ENCODE results near the gene IL5RA. TPM values are rescaled to one million over a fixed set of nuclear protein-coding genes. Genes with fewer than 3 reads are reported as not detected.

Gene IL5RA
- total RNA-seq, 4 donors from 2014 or later = 0.59 TPM; not detected in 3

DNA sequence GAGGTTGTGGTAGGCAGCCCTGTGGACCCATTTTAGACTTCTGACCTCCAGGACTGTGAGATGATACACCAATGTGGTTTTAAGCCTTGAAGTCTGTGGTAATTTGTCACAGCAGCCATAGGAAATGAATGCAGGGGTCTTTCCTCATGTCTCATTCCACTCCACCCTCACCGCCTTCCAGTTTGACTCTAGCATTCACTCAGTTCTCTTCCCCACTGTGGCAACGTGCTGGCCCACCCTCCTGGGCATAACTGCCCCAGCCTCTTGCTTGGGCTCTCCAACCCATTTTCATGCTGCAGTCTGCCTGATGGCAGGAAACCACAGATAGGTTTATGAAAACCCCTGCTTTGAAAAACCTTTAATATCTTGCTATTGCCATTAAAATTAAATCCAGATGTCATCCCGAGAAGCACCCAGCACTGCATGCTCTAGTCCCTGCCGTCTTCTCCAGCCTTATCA is 9.2 kb upstream of the IL5RA start:
- no peaks in the 10 kb centered on the region for H3K36me3 ChIP-seq
- H3K4me3 ChIP-seq = no peak overlapping the region
- no peaks in the 10 kb centered on the region for H3K4me1 ChIP-seq
- no peak for DNase-seq (ENCODE audit: low spot score in 2 of 2)
- H3K9me3 ChIP-seq = no peaks in the 10 kb centered on the region
- no peak overlapping the region for H3K27ac ChIP-seq
- no peaks in the 10 kb centered on the region for H3K27me3 ChIP-seq
- TF ChIP-seq POLR2A (IDR thresholded peaks at IDR 0.05) = no peak
- TF ChIP-seq CTCF (IDR thresholded peaks at IDR 0.05) = no peak
- TF ChIP-seq EP300 (IDR thresholded peaks at IDR 0.05) = no peak
- WGBS, 2 donors = 65 to 73% methylated on average over 4 of the region's 4 CpGs

- H3K36me3 ChIP-seq = no peaks in the 10 kb centered on the region
- H3K27me3 ChIP-seq = no peaks in the 10 kb centered on the region
- H3K4me3 ChIP-seq = no peak overlapping the region
- 69 to 73% methylated on average over 2 of the region's 2 CpGs for WGBS, 2 donors
- no peak for TF ChIP-seq EP300 (IDR thresholded peaks at IDR 0.05)
- TF ChIP-seq POLR2A (IDR thresholded peaks at IDR 0.05) = no peak
- TF ChIP-seq CTCF (IDR thresholded peaks at IDR 0.05) = no peak
- no peak overlapping the region for H3K27ac ChIP-seq
- no peaks in the 10 kb centered on the region for H3K4me1 ChIP-seq
- H3K9me3 ChIP-seq = no peaks in the 10 kb centered on the region
- DNase-seq (ENCODE audit: low spot score in 2 of 2) = no peak
These were observed 7.5 kb upstream of the IL5RA start for GRCh38 chr3:3117651-3118050.

DNA sequence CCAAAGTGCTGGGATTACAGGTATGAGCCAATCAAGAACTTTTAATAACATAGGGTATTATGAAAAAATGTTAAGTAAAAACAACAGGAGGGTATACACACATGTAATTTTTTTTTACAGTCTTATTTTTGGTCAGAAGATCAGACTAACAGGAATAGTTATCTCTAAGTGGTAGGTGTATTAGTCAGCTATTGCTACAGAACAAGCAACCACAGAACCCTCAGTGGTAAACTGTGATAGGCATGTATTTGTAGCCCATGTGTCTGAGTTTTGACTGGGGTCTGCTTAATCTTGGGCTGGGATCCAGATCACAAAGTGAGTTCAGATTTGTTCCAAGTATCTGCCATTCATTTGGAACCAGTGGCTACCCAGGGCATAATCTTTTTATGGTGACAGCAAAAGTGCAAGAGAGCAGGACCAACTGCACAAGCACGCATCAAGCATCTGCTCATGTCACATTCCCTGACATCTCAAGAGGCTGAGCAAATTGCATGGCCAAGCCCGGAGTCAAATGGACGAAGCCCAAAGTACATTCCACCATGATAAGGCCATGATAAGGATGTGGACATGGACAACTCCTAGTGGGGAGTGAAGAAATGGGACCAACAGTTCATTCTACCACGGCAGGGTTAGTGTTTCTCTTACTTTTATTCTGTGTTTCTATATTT is 3.0 kb upstream of the IL5RA start:
- no peak overlapping the region for H3K4me3 ChIP-seq
- TF ChIP-seq POLR2A (IDR thresholded peaks at IDR 0.05) (no peak), CTCF (IDR thresholded peaks at IDR 0.05) (no peak)
- no peaks in the 10 kb centered on the region for H3K9me3 ChIP-seq
- no peaks in the 10 kb centered on the region for H3K36me3 ChIP-seq
- DNase-seq (ENCODE audit: low spot score in 2 of 2) = no peak
- no peaks in the 10 kb centered on the region for H3K27me3 ChIP-seq
- WGBS, 2 donors = 79 to 95% methylated on average over 4 of the region's 4 CpGs
- no peaks in the 10 kb centered on the region for H3K4me1 ChIP-seq
- no peak overlapping the region for H3K27ac ChIP-seq

DNA sequence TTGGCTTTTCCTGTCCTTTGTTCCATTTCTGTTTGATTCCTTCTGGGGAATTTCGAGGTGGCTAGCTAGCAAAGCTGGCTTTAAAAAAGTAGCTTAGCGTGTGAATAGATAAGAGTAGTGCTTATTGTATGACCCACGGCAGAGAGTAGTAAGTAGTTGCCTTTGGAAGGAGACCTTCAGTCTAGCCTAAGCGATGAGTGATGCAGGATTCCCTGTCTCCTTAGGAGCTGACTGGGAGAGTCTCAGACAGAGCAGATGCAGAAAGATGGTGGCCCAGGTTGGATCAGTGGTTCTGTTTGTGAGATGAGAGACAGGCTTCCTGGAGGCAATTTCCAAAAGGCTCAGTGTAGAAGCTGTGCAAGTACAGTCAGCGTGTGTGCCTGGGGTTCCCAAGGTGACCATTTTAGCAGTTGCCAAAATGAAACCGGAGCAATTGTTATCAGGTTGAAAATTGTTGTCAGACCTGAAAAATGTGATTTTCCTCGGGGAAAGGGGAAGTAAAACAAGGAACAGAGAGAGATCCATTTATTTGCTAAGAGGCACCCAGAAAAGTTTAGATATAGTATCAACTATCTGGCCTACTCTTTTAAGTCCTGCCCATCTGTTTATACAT is 681 bp upstream of the IL5RA start:
- no peak for DNase-seq (ENCODE audit: low spot score in 2 of 2)
- WGBS, 2 donors = 69 to 75% methylated on average over 7 of the region's 7 CpGs
- H3K27ac ChIP-seq = no peak overlapping the region

More for the DNA sequence above, 681 bp upstream of the IL5RA start:
- H3K9me3 ChIP-seq = no peaks in the 10 kb centered on the region
- no peaks in the 10 kb centered on the region for H3K4me1 ChIP-seq
- no peak overlapping the region for H3K4me3 ChIP-seq
- no peaks in the 10 kb centered on the region for H3K27me3 ChIP-seq
- H3K36me3 ChIP-seq = no peaks in the 10 kb centered on the region
- TF ChIP-seq EP300 (IDR thresholded peaks at IDR 0.05) = no peak
- TF ChIP-seq POLR2A (IDR thresholded peaks at IDR 0.05) = no peak
- no peak for TF ChIP-seq CTCF (IDR thresholded peaks at IDR 0.05)
